Measurements from ENCODE around the gene OMG. TPM values are rescaled to one million over a fixed set of nuclear protein-coding genes. Genes with fewer than 3 reads are reported as not detected.

Gene OMG
- total RNA-seq, 2 experiments from 2014 or later, result 0.10 TPM; not detected in 1

- H3K36me3 Mint-ChIP-seq (ENCODE audit: low read depth), result peaks cover 1% of the 10 kb centered on the region
- no peak for DNase-seq
- no peak overlapping the region for H3K4me3 Mint-ChIP-seq
- no peaks in the 10 kb centered on the region for H3K9me3 Mint-ChIP-seq
- intact Hi-C loops (cut with micrococcal nuclease), result no loop called here
- no peaks in the 10 kb centered on the region for H3K27me3 Mint-ChIP-seq (ENCODE audit: low read depth)
- H3K27ac Mint-ChIP-seq, result no peak overlapping the region
- H3K4me1 Mint-ChIP-seq (ENCODE audit: low read depth), result no peaks in the 10 kb centered on the region
- CTCF ChIA-PET, result interaction anchor here (0.6 to 1.0 kb wide), 2 partner anchors 118 to 165 kb away, joined by 3 to 4 read pairs; no protein-coding TSS in a partner anchor
Measured at GRCh38 chr17:31254654-31255053, 42.4 kb downstream of the OMG start.

GRCh38 chr17:31252741-31253140 lies 44.3 kb downstream of the OMG start:
- Mint-ChIP-seq H3K27ac (no peak overlapping the region), H3K4me3 (no peak overlapping the region), H3K9me3 (no peaks in the 10 kb centered on the region), H3K36me3 (ENCODE audit: low read depth) (peaks cover 1% of the 10 kb centered on the region), H3K27me3 (ENCODE audit: low read depth) (no peaks in the 10 kb centered on the region), H3K4me1 (ENCODE audit: low read depth) (no peaks in the 10 kb centered on the region)
- CTCF ChIA-PET, result interaction anchor here (1.1 kb wide), 1 partner anchor 115 kb away, joined by 3 read pairs; no protein-coding TSS in a partner anchor
- no peak for DNase-seq
- intact Hi-C loops (cut with micrococcal nuclease), result no loop called here

GRCh38 chr17:31251970-31252328 lies 45.1 kb downstream of the OMG start:
- Mint-ChIP-seq H3K4me1 (ENCODE audit: low read depth) (no peaks in the 10 kb centered on the region), H3K36me3 (ENCODE audit: low read depth) (peaks cover 1% of the 10 kb centered on the region), H3K9me3 (no peaks in the 10 kb centered on the region), H3K4me3 (no peak overlapping the region), H3K27me3 (ENCODE audit: low read depth) (no peaks in the 10 kb centered on the region), H3K27ac (no peak overlapping the region)
- CTCF ChIA-PET, result interaction anchor here (0.7 to 1.1 kb wide), 2 partner anchors 110 to 116 kb away, joined by 3 to 6 read pairs; no protein-coding TSS in a partner anchor
- intact Hi-C loops (cut with micrococcal nuclease), result no loop called here
- no peak for DNase-seq

GRCh38 chr17:31251105-31251969 lies 45.7 kb downstream of the OMG start:
- intact Hi-C loops (cut with micrococcal nuclease), result no loop called here
- no peak for DNase-seq
- no peak overlapping the region for H3K27ac Mint-ChIP-seq
- H3K4me1 Mint-ChIP-seq (ENCODE audit: low read depth), result no peaks in the 10 kb centered on the region
- no peaks in the 10 kb centered on the region for H3K27me3 Mint-ChIP-seq (ENCODE audit: low read depth)
- H3K4me3 Mint-ChIP-seq, result no peak overlapping the region
- CTCF ChIA-PET, result interaction anchor here (1.1 kb wide), 1 partner anchor 117 kb away, joined by 3 read pairs; no protein-coding TSS in a partner anchor
- peaks cover 1% of the 10 kb centered on the region for H3K36me3 Mint-ChIP-seq (ENCODE audit: low read depth)
- no peaks in the 10 kb centered on the region for H3K9me3 Mint-ChIP-seq

GRCh38 chr17:31250229-31250628 lies 46.8 kb downstream of the OMG start:
- intact Hi-C loops (cut with micrococcal nuclease), result no loop called here
- Mint-ChIP-seq H3K27me3 (ENCODE audit: low read depth) (no peaks in the 10 kb centered on the region), H3K4me3 (no peak overlapping the region), H3K4me1 (ENCODE audit: low read depth) (no peaks in the 10 kb centered on the region), H3K9me3 (no peaks in the 10 kb centered on the region), H3K36me3 (ENCODE audit: low read depth) (peaks cover 1% of the 10 kb centered on the region), H3K27ac (no peak overlapping the region)
- no peak for DNase-seq
- CTCF ChIA-PET, result no interaction called here

GRCh38 chr17:31249835-31250141 lies 47.3 kb downstream of the OMG start:
- Mint-ChIP-seq H3K36me3 (ENCODE audit: low read depth) (peaks cover 3% of the 10 kb centered on the region), H3K4me3 (no peak overlapping the region), H3K4me1 (ENCODE audit: low read depth) (no peaks in the 10 kb centered on the region), H3K27me3 (ENCODE audit: low read depth) (no peaks in the 10 kb centered on the region), H3K9me3 (no peaks in the 10 kb centered on the region), H3K27ac (no peak overlapping the region)
- no peak for DNase-seq
- intact Hi-C loops (cut with micrococcal nuclease), result no loop called here
- CTCF ChIA-PET, result no interaction called here

GRCh38 chr17:31248986-31249834 lies 47.8 kb downstream of the OMG start:
- Mint-ChIP-seq H3K4me1 (ENCODE audit: low read depth) (no peaks in the 10 kb centered on the region), H3K9me3 (no peaks in the 10 kb centered on the region), H3K36me3 (ENCODE audit: low read depth) (peaks cover 3% of the 10 kb centered on the region), H3K4me3 (no peak overlapping the region), H3K27ac (no peak overlapping the region), H3K27me3 (ENCODE audit: low read depth) (no peaks in the 10 kb centered on the region)
- CTCF ChIA-PET, result no interaction called here
- intact Hi-C loops (cut with micrococcal nuclease), result no loop called here
- DNase-seq, result no peak

Other genes starting within 250 kb of the OMG start
- 10 to 100 TPM; 19.5 to 22.8 TPM for gene NF1, start 202.3 kb downstream of the OMG start, total RNA-seq
- gene EVI2B, start 16.8 kb upstream of the OMG start, total RNA-seq, result 10 to 100 TPM in 1 of 2 experiments, 1 to 10 TPM in 1; 9.9 to 11.4 TPM
- gene EVI2A, start 24.4 kb upstream of the OMG start, total RNA-seq, result 10 to 100 TPM; 22.0 to 22.5 TPM
- 10 to 100 TPM; 31.3 to 33.1 TPM for gene RAB11FIP4, start 94.4 kb upstream of the OMG start, total RNA-seq

All from activated naive CD4-positive, alpha-beta T cell treated with anti-CD3 and anti-CD28 coated beads for 36 hours (primary cell).